ENCODE results near the gene JPT2.

Gene JPT2

GRCh38 chr16:1656808-1657617, 21.1 kb upstream of the JPT2 start:
- no peak overlapping the region for H3K4me3 ChIP-seq
- DNase-seq (ENCODE audit: low spot score): no peak
- H3K27ac ChIP-seq: no peak overlapping the region
- TF ChIP-seq, protein P1, sequence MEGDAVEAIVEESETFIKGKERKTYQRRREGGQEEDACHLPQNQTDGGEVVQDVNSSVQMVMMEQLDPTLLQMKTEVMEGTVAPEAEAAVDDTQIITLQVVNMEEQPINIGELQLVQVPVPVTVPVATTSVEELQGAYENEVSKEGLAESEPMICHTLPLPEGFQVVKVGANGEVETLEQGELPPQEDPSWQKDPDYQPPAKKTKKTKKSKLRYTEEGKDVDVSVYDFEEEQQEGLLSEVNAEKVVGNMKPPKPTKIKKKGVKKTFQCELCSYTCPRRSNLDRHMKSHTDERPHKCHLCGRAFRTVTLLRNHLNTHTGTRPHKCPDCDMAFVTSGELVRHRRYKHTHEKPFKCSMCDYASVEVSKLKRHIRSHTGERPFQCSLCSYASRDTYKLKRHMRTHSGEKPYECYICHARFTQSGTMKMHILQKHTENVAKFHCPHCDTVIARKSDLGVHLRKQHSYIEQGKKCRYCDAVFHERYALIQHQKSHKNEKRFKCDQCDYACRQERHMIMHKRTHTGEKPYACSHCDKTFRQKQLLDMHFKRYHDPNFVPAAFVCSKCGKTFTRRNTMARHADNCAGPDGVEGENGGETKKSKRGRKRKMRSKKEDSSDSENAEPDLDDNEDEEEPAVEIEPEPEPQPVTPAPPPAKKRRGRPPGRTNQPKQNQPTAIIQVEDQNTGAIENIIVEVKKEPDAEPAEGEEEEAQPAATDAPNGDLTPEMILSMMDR (IDR thresholded peaks at IDR 0.05): no peak

GRCh38 chr16:1657841-1658240, 20.2 kb upstream of the JPT2 start:
- no peak overlapping the region for H3K4me3 ChIP-seq
- TF ChIP-seq, protein P1 (IDR thresholded peaks at IDR 0.05): no peak
- no peak for DNase-seq (ENCODE audit: low spot score)
- H3K27ac ChIP-seq: no peak overlapping the region

- no peak overlapping the region for H3K27ac ChIP-seq
- H3K4me3 ChIP-seq: no peak overlapping the region
- no peak for DNase-seq (ENCODE audit: low spot score)
- TF ChIP-seq, protein P1 (IDR thresholded peaks at IDR 0.05): no peak
Observed at GRCh38 chr16:1659031-1659430, 19.0 kb upstream of the JPT2 start.

DNA sequence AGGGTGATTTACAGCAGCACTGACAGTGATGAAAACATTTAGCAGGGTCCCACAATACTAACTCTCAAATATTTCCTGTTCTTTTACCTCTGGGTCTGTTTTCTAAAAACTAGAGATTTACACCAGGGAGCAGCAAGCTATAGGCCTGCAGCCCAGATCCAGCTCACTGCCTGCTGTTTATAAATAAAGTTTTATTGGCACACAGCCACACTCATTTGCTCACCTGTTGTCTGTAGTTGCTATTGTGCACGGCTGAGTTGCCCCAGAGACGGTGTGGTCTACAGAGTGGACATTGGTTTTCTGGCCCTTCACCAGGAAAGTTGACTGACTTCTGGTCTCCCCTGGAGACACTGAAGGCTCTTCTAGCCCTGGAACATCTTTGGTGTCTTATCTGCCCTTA, 16.3 kb upstream of the JPT2 start:
- no peak overlapping the region for H3K27ac ChIP-seq
- TF ChIP-seq, protein P1 (IDR thresholded peaks at IDR 0.05): no peak
- H3K4me3 ChIP-seq: no peak overlapping the region
- no peak for DNase-seq (ENCODE audit: low spot score)

DNA sequence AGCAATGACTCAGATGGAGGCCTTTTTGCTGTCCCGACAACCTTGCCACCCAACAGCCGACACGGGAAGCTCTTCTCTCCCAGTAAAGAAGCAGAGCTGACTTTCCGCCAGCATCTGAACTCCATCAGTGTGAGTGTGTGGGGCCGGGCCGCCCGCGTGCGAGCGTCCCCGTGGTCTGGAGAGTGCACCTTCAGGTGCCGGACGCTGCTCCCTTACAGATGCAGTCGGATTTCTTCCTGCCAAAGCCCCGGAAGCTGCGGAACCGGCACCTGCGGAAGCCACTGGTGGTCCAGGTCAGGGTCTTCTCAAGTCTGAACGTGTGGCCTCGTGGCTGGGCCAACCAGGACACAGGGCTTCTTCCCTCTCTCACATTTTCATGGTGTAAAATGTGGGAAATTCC, 15.5 kb upstream of the JPT2 start:
- no peak overlapping the region for H3K27ac ChIP-seq
- TF ChIP-seq, protein P1 (IDR thresholded peaks at IDR 0.05): no peak
- DNase-seq (ENCODE audit: low spot score): no peak
- H3K4me3 ChIP-seq: no peak overlapping the region

DNA sequence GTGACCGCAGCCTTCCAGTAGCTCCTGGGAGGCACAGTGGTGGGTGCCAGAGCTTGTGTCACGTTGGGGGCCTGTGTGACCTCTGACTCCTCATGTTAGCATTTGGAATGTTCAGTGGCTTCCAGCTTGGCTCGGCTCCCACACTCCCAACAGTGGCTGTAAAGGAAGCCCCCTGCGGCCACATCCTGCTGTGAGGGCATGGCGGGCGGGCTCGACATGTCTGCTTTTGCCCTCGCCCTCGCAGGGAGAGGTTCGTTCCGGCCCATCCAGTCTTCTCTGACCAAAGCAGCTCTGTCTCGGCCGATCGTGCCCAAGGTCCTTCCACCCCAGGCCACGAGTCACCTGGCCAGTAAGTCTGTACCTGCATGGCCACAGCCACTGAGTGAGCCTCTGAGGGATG, 12.2 kb upstream of the JPT2 start:
- no peak for DNase-seq (ENCODE audit: low spot score)

More for the DNA sequence above, 12.2 kb upstream of the JPT2 start:
- Histone ChIP-seq H3K27ac (no peak overlapping the region), H3K4me3 (no peak overlapping the region)
- TF ChIP-seq, protein P1 (IDR thresholded peaks at IDR 0.05): no peak
